HG03565 (cell line): ENCODE data around the gene GPR158.

Experiments used
- ATAC-seq: cut with Tn5 transposase; IDR thresholded peaks from one replicate; pipeline ENCODE4 v1.9.1; 2021; ENCODE audit warnings: mild to moderate bottlenecking, moderate library complexity; ENCODE audit not compliant: unreplicated experiment

Gene GPR158

DNA sequence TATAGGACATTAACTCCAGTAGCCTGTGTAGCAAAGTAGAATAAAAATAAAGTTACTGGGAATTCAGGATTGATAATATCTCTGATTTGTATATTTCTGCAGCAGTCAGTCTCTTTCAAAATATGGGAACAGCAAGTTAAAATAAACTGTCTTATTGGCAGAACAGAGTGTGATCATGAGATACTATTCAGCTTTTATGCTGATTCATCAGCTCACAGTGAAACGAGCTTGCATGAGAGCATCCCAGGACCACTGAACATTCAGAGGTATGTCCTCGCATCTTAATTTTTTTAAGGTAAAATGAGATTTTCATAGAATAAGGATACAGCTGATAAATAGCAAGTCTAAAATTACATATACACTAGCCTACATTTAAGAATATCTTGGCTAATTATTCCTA is 476.7 kb downstream of the GPR158 start:
- no peak for ATAC-seq
